WTC11 (cell line): ENCODE measurements around the gene C17orf78. TPM values are rescaled to one million over a fixed set of nuclear protein-coding genes. Genes with fewer than 3 reads are reported as not detected.
A peak's percentile ranks its signal among the peaks of the same experiment; 100 is the strongest.

Source experiments
- ATF1 ChIP-seq: sonication (generic); formaldehyde crosslinking; IDR thresholded peaks from 2 replicates; pipeline ENCODE4 v1.8.1; 2023; ENCODE audit warnings: mild to moderate bottlenecking, moderate library complexity, missing genetic modification reagents
- CREM ChIP-seq: sonication (generic); formaldehyde crosslinking; IDR thresholded peaks from 2 replicates; pipeline ENCODE4 v1.8.1; 2022; ENCODE audit warnings: mild to moderate bottlenecking, missing genetic modification reagents, moderate library complexity
- EMX1 ChIP-seq: fragments of 250-450 bp; sonication (Bioruptor Pico); IDR thresholded peaks from 2 replicates; pipeline ENCODE4 v1.8.0; 2021; ENCODE audit warnings: mild to moderate bottlenecking
- ETV6 ChIP-seq: sonication (generic); formaldehyde crosslinking; IDR thresholded peaks from 2 replicates; pipeline ENCODE4 v1.8.1; 2022; ENCODE audit warnings: mild to moderate bottlenecking, missing genetic modification reagents
- GABPB1 ChIP-seq: sonication (generic); formaldehyde crosslinking; IDR thresholded peaks from 2 replicates; pipeline ENCODE4 v1.8.1; 2023; ENCODE audit warnings: mild to moderate bottlenecking, missing genetic modification reagents
- GRHL2 ChIP-seq: fragments of 250-450 bp; sonication (Bioruptor Pico); IDR thresholded peaks from 2 replicates; pipeline ENCODE4 v1.8.0; 2022; ENCODE audit warnings: mild to moderate bottlenecking, moderate library complexity; ENCODE audit not compliant: insufficient replicate concordance, severe bottlenecking
- IRF2 ChIP-seq: sonication (generic); formaldehyde crosslinking; IDR thresholded peaks from 2 replicates; pipeline ENCODE4 v1.8.0; 2022; ENCODE audit warnings: low read depth, missing genetic modification reagents, borderline replicate concordance
- JAZF1 ChIP-seq: fragments of 250-450 bp; sonication (Bioruptor Pico); IDR thresholded peaks from 2 replicates; pipeline ENCODE4 v1.9.0; 2021; ENCODE audit warnings: moderate library complexity, mild to moderate bottlenecking, inconsistent platforms
- MYBL2 ChIP-seq: sonication (generic); formaldehyde crosslinking; IDR thresholded peaks from 2 replicates; pipeline ENCODE4 v1.8.1; 2023; ENCODE audit warnings: mild to moderate bottlenecking, moderate library complexity, missing genetic modification reagents
- NR3C1 ChIP-seq: sonication (generic); formaldehyde crosslinking; conservative IDR thresholded peaks from 2 replicates; pipeline ENCODE4 v1.8.1; 2023; ENCODE audit warnings: low read depth, mild to moderate bottlenecking, missing genetic modification reagents
- OVOL2 ChIP-seq: fragments of 250-450 bp; sonication (Bioruptor Pico); IDR thresholded peaks from 2 replicates; pipeline ENCODE4 v1.9.0; 2021; ENCODE audit warnings: mild to moderate bottlenecking, borderline replicate concordance
- RELA ChIP-seq: sonication (generic); formaldehyde crosslinking; IDR thresholded peaks from 2 replicates; pipeline ENCODE4 v1.8.1; 2022; ENCODE audit warnings: missing genetic modification reagents, mild to moderate bottlenecking, borderline replicate concordance
- ZMAT4 ChIP-seq: fragments of 250-450 bp; sonication (Bioruptor Pico); IDR thresholded peaks from 2 replicates; pipeline ENCODE4 v1.9.0; 2021; ENCODE audit warnings: mild to moderate bottlenecking
- ZNF219 ChIP-seq: sonication (generic); formaldehyde crosslinking; IDR thresholded peaks from 2 replicates; pipeline ENCODE4 v1.8.0; 2023; ENCODE audit warnings: missing genetic modification reagents, mild to moderate bottlenecking, borderline replicate concordance
- ZNF263 ChIP-seq: sonication (generic); formaldehyde crosslinking; IDR thresholded peaks from 2 replicates; pipeline ENCODE4 v1.8.1; 2022; ENCODE audit warnings: low read depth, mild to moderate bottlenecking, moderate library complexity, missing genetic modification reagents
- ZNF281 ChIP-seq: sonication (generic); formaldehyde crosslinking; IDR thresholded peaks from 2 replicates; pipeline ENCODE4 v1.8.0; 2023; ENCODE audit warnings: mild to moderate bottlenecking, missing genetic modification reagents
- ZNF396 ChIP-seq: fragments of 250-450 bp; sonication (Bioruptor Pico); IDR thresholded peaks from 2 replicates; pipeline ENCODE4 v1.8.0; 2021; ENCODE audit warnings: mild to moderate bottlenecking, moderate library complexity, borderline replicate concordance
- ZNF671 ChIP-seq: fragments of 250-450 bp; sonication (Bioruptor Pico); IDR thresholded peaks from 2 replicates; pipeline ENCODE4 v1.8.0; 2021; ENCODE audit warnings: mild to moderate bottlenecking
- total RNA-seq: library from RNA; stranded (reverse); gene quantifications from 3 replicates; pipeline ENCODE4 v1.2.3, GENCODE V29; 2021
- TF ChIP-seq, protein P1 (sequence below): sonication (generic); formaldehyde crosslinking; IDR thresholded peaks from 2 replicates; pipeline ENCODE4 v1.8.0; 2022; ENCODE audit warnings: mild to moderate bottlenecking, missing genetic modification reagents
- TF ChIP-seq, protein P2 (sequence below): sonication (generic); formaldehyde crosslinking; conservative IDR thresholded peaks from 2 replicates; pipeline ENCODE4 v1.8.1; 2023; ENCODE audit warnings: mild to moderate bottlenecking, low read depth, missing genetic modification reagents, moderate library complexity
- TF ChIP-seq, protein P3 (sequence below): fragments of 250-450 bp; sonication (Bioruptor Pico); IDR thresholded peaks from 2 replicates; pipeline ENCODE4 v1.8.0; 2021; ENCODE audit warnings: mild to moderate bottlenecking
- TF ChIP-seq, protein P4 (sequence below): fragments of 250-450 bp; sonication (Bioruptor Pico); IDR thresholded peaks from 2 replicates; pipeline ENCODE4 v1.9.0; 2021; ENCODE audit warnings: moderate library complexity, mild to moderate bottlenecking, inconsistent platforms, borderline replicate concordance
- TF ChIP-seq, protein P5 (sequence below): sonication (generic); formaldehyde crosslinking; IDR thresholded peaks from 2 replicates; pipeline ENCODE4 v1.8.1; 2023; ENCODE audit warnings: mild to moderate bottlenecking, missing genetic modification reagents, moderate library complexity
- TF ChIP-seq, protein P6 (sequence below): sonication (generic); formaldehyde crosslinking; IDR thresholded peaks from 2 replicates; pipeline ENCODE4 v1.8.1; 2022; ENCODE audit warnings: mild to moderate bottlenecking, missing genetic modification reagents, moderate library complexity, borderline replicate concordance
- TF ChIP-seq, protein P7 (sequence below): fragments of 250-450 bp; sonication (Bioruptor Pico); conservative IDR thresholded peaks from 2 replicates; pipeline ENCODE4 v1.9.0; 2021; ENCODE audit warnings: mild to moderate bottlenecking

C17orf78 gene
- total RNA-seq, 1 experiment from 2014 or later: not detected

DNA sequence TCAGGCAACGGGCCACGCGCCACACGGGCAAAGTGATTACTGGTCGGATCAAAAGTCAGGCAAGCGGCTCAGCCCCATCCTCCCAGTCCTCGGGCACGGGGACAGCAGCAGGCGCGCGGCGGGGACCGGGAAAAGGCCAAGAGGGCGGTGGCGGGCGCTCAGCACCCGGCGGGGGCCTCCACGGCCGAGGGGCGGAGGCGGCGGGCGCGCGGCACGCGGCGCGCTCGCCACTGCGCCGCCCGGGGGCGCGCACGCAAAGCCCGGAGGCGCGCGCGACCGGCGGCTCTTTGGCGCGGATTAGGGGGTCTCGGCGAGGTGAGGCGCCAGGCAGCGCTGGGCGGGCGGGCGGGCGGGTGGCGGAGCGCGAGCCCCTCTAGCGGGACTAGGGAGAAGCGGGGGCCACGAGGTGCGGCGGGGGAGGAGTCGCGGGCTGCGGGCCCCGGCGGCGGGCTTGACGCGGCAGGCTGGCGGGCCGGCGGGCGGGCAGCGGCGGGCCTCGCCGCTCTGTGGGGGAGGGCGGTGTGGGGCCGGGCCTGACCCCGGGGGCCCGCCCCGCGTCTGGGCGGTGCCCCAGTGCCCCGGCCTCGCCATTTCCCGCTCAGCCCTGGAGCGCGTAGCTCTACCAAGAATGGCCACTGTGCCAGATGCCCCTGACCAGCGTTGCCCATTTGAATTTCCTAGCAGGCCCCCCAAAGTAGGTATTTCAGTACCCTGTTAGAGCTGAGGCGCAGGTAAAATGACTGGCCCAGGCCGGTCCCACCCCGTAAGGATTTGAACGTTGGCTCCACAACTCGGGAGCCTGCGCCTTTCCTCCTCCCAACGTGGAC, 31.1 kb downstream of the C17orf78 start, which contains the start of the genes ACACA and TADA2A (continued):
- TF ChIP-seq, protein P1, sequence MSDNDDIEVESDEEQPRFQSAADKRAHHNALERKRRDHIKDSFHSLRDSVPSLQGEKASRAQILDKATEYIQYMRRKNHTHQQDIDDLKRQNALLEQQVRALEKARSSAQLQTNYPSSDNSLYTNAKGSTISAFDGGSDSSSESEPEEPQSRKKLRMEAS (CRISPR knock-in tag): peak; percentile 59; the same call in 1 of the 2 replicates
- TF ChIP-seq JAZF1 (no peak), EMX1 (CRISPR knock-in tag) (no peak; the same call in 1 of the 2 replicates), ETV6 (CRISPR knock-in tag) (peak; percentile 60; the same call in 1 of the 2 replicates), RELA (no peak), ZNF263 (CRISPR knock-in tag) (no peak), NR3C1 (CRISPR knock-in tag) (no peak), MYBL2 (CRISPR knock-in tag) (peak; percentile 60; the same call in 1 of the 2 replicates), IRF2 (CRISPR knock-in tag) (no peak), ZMAT4 (CRISPR knock-in tag) (no peak), ZNF396 (CRISPR knock-in tag) (no peak), GABPB1 (no peak), ZNF671 (no peak), OVOL2 (no peak), ZNF219 (CRISPR knock-in tag) (no peak), CREM (CRISPR knock-in tag) (no peak), ZNF281 (CRISPR knock-in tag) (no peak), ATF1 (CRISPR knock-in tag) (no peak), GRHL2 (no peak)
- TF ChIP-seq, protein P2, sequence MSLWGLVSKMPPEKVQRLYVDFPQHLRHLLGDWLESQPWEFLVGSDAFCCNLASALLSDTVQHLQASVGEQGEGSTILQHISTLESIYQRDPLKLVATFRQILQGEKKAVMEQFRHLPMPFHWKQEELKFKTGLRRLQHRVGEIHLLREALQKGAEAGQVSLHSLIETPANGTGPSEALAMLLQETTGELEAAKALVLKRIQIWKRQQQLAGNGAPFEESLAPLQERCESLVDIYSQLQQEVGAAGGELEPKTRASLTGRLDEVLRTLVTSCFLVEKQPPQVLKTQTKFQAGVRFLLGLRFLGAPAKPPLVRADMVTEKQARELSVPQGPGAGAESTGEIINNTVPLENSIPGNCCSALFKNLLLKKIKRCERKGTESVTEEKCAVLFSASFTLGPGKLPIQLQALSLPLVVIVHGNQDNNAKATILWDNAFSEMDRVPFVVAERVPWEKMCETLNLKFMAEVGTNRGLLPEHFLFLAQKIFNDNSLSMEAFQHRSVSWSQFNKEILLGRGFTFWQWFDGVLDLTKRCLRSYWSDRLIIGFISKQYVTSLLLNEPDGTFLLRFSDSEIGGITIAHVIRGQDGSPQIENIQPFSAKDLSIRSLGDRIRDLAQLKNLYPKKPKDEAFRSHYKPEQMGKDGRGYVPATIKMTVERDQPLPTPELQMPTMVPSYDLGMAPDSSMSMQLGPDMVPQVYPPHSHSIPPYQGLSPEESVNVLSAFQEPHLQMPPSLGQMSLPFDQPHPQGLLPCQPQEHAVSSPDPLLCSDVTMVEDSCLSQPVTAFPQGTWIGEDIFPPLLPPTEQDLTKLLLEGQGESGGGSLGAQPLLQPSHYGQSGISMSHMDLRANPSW (CRISPR knock-in tag): no peak
- TF ChIP-seq, protein P3, sequence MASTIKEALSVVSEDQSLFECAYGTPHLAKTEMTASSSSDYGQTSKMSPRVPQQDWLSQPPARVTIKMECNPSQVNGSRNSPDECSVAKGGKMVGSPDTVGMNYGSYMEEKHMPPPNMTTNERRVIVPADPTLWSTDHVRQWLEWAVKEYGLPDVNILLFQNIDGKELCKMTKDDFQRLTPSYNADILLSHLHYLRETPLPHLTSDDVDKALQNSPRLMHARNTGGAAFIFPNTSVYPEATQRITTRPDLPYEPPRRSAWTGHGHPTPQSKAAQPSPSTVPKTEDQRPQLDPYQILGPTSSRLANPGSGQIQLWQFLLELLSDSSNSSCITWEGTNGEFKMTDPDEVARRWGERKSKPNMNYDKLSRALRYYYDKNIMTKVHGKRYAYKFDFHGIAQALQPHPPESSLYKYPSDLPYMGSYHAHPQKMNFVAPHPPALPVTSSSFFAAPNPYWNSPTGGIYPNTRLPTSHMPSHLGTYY (CRISPR knock-in tag): no peak
- TF ChIP-seq, protein P4, sequence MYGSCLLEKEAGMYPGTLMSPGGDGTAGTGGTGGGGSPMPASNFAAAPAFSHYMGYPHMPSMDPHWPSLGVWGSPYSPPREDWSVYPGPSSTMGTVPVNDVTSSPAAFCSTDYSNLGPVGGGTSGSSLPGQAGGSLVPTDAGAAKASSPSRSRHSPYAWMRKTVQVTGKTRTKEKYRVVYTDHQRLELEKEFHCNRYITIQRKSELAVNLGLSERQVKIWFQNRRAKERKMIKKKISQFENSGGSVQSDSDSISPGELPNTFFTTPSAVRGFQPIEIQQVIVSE (CRISPR knock-in tag): no peak
- TF ChIP-seq, protein P5, sequence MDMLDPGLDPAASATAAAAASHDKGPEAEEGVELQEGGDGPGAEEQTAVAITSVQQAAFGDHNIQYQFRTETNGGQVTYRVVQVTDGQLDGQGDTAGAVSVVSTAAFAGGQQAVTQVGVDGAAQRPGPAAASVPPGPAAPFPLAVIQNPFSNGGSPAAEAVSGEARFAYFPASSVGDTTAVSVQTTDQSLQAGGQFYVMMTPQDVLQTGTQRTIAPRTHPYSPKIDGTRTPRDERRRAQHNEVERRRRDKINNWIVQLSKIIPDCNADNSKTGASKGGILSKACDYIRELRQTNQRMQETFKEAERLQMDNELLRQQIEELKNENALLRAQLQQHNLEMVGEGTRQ: no peak; the same call in 1 of the 2 replicates
- TF ChIP-seq, protein P6, sequence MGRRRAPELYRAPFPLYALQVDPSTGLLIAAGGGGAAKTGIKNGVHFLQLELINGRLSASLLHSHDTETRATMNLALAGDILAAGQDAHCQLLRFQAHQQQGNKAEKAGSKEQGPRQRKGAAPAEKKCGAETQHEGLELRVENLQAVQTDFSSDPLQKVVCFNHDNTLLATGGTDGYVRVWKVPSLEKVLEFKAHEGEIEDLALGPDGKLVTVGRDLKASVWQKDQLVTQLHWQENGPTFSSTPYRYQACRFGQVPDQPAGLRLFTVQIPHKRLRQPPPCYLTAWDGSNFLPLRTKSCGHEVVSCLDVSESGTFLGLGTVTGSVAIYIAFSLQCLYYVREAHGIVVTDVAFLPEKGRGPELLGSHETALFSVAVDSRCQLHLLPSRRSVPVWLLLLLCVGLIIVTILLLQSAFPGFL (CRISPR knock-in tag): no peak
- TF ChIP-seq, protein P7, sequence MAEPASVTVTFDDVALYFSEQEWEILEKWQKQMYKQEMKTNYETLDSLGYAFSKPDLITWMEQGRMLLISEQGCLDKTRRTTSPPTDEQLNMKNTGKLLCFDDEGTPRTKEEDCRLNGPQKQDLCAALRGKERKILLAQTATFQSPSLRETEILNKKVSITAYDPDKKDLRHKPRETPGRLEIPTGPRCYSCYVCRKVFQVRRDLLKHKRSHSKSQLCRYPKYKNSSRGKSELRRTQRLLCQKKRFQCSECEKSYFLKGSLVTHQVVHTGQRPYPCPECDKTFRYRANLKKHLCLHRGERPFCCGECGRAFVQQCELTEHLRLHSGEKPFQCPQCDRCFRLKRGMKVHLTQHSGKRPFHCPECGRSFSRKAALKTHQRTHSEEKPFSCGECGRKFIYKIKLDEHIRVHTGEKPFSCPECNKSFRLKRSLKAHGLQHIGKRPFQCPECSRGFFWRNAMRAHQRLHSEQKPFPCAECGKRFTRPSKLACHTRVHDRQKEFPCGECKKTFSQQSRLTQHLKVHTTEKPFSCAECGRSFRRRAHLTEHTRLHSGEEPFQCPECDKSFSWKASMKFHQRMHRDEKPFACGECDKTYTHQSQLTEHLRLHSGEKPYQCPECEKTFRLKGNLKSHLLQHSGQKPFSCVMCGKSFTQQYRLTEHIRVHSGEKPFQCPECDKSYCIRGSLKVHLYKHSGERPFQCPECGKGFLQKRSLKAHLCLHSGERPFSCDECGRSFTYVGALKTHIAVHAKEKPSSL (CRISPR knock-in tag): no peak
